Renal pelvis (tissue), 4 donors: Measurements from ENCODE around the gene TMEM141. TPM values are rescaled to one million over a fixed set of nuclear protein-coding genes. Genes with fewer than 3 reads are reported as not detected.
A peak's percentile ranks its signal among the peaks of the same experiment; 100 is the strongest.
"Not testable (repeated sequence)": the region's sequence is repeated elsewhere in the genome, so short reads cannot be mapped to it uniquely, and the experiment has no call there.

ENCODE experiments used
- DNase-seq: peaks from one replicate; pipeline ENCODE4 v3.0.0-alpha.2; 2013
- polyA plus RNA-seq, 3 donors: library from polyadenylated mRNA; unstranded; fragments of 120-200 nt; gene quantifications; one replicate each; pipeline ENCODE4 v1.2.1, GENCODE V29; 2013; ENCODE audit not compliant: insufficient read length in 3 of 3

TMEM141 gene
- polyA plus RNA-seq, 3 donors: 77.3 to 83.8 (median 78.0) TPM

DNA sequence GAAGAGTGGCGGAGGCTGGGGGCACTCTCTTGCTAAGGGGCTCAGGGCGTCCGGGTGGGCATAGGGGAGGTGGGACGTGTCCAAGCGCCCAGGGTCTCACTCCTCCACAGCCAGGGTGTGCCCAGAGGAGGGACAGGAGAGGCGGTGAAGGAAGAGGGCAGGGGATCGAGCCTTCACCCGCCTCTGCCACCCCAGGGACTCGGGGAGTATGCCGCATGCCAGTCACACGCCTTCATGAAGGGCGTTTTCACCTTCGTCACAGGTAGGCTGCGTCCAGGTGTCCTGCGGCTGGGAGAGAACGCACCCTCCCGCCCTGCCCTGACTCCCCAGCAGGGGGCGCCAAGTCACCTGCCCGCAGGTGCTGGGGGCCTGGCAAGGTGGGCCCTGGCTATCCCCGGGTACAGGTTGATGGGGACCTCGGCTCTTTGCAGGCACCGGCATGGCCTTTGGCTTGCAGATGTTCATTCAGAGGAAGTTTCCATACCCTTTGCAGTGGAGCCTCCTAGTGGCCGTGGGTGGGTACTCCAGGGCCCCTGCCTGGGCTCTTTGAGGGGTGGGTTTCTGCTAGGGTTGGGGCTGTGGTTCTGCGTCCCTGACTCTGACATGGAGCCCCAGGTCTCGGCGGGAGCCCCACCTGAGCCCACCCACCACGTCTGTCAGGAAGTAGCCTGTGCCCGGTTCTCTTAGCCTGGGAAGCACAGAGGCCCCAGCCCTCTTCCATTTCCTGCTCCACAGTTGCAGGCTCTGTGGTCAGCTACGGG is 552 bp downstream of the TMEM141 start:
- no peak for DNase-seq

DNA sequence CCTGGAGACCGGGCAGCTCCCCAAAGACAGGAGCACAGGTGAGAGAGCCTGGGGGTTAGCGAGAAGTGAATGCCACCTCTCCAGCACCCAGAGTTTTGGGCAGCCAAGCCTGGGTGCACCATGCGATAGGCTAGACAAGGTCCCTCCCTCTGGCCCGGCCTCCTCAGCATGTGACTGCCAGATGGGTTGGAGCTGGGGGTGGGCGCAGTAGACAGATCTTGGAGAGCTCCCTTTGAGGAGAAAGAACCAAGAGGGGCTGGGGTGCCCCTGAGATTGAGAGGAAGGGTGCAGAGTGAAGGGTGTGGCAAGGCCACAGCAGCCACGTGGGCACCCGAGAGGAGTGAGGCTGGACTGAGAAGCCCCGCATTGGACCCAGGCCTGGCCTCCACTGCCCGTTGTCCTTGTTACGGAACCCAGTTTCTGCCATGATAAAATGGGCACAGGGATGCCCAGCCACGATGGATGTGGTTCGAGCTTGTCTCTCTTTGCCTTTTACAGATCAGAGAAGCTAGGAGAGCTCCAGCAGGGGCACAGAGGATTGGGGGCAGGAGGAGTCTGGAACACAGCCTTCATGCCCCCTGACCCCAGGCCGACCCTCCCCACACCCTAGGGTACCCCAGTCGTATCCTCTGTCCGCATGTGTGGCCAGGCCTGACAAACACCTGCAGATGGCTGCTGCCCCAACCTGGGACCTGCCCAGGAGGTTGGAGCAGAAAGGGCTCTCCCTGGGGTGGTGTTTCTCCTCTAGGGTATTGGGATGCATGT is 1.4 kb downstream of the TMEM141 start:
- no peak for DNase-seq

- DNase-seq: no peak
Observed at GRCh38 chr9:136793086-136793946, 2.2 kb downstream of the TMEM141 start.

DNA sequence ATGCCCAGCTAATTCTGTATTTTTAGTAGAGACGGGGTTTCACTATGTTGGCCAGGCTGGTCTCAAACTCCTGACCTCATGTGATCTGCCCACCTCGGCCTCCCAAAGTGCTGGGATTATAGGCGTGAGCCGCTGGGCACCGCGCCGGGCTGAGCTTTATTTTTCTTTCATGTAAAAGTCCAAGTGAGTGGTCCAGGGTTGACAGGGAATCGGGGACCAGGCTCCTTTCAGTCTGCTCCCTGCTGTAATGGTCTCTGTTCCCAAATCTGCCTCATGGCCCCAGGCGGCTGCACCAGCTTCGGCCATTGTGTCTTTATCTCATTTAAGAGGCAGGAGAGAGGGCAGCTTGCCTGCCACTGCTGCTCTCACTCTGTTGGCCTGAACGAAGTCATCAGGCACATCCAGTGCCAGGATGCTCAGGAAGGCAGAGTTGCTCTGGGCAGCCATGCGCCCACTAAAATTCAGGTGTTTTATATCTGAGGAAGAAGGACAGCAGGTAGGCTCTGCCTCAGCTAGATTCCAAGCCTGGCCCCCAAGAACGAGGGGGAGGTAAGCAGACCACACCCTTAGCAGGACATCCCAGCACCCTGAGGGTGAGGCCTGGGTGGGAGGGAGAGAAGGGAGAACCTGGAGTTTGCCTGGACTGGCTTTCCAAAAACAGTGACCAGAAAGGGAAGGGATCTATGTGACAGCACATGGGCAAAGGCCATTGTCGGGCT is 3.3 kb downstream of the TMEM141 start:
- no peak for DNase-seq

DNA sequence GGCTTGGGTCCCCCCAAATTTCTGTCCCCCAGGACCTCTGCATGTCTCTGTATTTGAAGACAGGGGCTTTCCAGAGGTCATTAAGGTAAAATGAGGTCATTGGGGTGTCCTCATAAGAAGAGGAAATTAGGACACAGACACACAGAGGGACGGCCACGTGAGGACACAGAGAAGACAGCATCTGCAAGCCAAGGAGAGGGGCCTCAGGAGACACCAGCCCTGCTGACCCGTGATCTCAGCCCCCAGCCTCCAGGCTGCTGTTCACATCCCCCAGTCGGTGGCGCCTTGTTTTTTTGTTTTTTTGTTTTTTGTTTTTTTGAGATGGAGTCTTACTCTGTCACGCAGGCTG is 3.8 kb downstream of the TMEM141 start:
- no peak for DNase-seq

DNA sequence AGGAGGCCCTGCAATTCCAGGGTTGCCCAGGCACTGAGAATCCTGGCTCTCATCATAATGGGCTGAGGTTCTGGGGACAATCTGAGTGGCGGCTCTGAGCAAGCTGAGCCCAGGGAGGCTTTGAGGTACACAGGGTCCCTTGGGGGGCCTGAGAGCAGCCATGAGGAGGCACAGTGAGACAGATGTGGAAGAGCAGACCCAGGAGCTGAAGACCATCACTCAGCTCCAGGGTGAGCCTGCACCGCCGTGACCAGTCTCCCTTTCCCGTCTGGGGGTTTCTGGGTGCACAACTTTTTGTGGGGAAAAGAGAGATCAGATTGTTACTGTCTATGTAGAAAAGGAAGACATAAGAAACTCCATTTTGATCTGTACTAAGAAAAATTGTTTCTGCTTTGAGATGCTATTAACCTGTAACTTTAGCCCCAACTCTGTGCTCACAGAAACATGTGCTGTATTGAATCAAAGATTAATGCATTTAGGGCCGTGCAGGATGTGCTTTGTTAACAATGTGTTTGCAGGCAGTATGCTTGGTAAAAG is 5.2 kb downstream of the TMEM141 start, which contains the start of gene CCDC183:
Gene CCDC183, plus strand, starts transcription at position 101 of the 537 bp plus-strand sequence. Its CDS starts 60 bp downstream, at position 161.
- no peak for DNase-seq

DNA sequence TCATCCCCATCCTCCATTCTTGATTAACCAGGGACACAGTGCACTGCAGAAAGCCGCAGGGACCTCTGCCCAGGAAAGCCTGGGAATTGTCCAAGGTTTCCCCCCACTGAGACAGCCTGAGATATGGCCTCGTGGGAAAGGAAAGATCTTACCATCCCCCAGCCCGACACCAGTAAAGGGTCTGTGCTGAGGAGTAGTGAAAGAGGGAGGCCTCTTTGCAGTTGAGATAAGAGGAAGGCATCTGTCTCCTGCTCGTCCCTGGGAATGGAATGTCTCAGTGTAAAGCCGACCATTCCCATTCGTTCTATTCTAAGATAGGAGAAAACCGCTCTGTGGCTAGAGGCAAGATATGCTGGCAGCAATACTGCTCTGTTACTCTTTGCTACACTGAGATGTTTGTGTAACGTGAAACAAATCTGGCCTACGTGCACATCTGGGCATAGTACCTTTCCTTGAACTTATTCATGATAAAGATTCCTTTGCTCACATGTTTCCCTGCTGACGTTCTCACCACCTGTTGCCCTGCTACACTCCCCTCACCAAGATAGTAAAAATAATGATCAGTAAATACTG is 5.7 kb downstream of the TMEM141 start:
- DNase-seq: not testable (repeated sequence)

DNA sequence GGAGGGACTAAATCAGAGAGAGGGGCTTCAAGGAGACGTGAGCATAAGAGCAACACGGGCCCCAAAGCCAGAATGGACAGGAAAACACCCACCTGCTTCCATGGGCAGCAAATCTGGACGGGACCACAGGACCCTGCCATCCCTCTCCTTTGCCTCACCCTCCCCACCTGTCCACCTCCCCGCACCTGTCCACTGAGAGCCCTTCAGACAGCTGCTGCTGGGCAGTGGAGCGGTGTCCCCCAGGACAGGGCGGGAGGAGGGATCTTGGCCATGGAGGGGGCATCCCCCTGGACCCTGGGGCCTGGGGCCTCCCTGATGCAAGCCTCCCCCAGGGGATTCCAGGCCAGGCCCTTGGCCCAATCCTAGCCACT is 7.5 kb downstream of the TMEM141 start:
- DNase-seq: no peak

DNA sequence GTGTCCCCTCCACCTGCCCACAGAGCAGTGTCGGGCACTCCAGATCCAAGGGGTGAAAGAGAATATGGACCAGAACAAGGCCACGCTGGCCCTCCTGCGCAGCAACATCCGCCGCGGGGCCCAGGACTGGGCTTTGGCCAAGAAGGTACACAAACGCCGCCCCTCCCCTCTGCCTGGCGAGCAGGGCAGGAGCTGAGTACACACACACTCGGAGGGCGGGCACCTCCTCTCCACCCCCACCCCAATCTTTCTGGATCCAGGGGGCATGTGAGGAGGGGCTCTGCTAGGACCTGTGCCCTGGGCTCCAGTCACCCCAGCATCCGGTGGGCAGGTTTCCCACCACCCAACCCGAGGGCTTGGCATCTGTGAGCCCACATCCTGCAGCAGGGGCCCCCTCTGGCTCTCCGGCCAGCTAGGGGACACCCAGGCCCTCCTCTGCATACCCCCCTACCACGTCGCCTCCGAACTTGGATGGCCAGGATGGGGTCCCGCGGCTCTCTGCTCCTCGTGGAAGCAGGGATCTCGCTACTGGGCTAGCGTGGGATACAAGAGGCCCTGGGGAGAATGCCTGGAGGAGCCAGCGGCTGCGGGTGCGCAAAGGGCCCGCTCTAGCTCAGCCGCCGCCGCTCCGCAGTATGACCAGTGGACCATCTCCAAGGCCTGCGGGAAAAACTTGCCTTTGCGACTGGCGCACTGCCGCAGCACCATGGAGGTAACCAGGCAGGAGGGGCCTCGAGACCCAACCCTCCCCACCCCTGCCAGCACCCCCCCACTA is 8.1 kb downstream of the TMEM141 start:
- no peak for DNase-seq

DNA sequence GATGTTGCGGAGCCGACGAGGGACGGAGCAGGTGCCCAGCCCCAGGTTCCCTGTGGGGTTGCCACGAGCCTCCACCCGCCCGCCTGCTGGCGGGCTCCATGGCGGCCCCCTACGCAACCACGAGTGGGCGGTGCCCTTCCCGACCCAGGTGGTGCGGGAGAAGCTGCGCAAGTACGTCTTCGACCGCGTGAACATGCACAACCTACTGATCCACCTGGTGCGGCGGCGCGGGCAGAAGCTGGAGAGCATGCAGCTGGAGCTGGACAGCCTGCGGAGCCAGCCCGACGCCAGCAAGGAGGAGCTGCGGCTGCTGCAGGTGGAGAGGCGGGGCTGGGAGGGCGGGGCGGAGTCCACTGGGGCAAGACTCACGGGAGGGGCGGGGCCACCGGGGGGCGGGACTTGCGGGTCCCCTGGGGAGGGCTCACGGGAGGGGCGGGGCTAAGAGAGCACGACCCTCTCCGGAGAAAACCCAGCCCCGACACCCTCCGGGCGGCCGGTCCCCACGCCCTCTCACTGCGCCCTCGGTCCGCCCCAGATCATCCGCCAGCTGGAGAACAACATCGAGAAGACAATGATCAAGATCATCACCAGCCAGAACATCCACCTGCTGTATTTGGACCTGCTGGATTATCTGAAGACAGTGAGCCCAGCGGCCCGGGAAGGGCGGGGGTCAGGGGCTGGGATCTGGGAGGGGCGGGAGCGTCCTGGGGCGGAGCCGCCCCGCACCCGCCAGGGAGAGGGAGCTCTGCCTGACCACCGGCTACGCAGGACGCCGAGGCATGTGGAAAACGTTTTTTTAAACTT is 8.9 kb downstream of the TMEM141 start:
- peak; percentile 88 for DNase-seq

DNA sequence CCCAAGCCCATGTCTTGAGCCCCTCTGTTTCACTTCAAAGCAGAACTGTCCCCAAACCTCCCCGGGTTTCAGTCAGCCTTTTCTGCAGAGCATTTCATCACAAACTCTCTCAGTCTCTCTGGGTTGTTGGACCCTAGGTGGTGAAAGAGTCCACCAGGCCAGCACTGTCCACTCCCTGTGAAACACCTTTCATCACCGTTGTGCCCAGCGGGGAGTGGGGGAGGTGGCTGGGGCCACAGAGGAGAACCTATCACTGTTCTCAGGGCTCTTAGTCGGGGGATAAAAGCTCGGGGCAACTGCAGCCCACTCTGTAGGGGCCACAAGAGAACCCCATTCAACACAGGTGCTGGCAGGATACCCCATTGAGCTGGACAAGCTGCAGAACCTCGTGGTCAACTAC is 11.2 kb downstream of the TMEM141 start:
- DNase-seq: no peak

- DNase-seq: not testable (repeated sequence)
Observed at GRCh38 chr9:136803009-136803550, 11.9 kb downstream of the TMEM141 start.

DNA sequence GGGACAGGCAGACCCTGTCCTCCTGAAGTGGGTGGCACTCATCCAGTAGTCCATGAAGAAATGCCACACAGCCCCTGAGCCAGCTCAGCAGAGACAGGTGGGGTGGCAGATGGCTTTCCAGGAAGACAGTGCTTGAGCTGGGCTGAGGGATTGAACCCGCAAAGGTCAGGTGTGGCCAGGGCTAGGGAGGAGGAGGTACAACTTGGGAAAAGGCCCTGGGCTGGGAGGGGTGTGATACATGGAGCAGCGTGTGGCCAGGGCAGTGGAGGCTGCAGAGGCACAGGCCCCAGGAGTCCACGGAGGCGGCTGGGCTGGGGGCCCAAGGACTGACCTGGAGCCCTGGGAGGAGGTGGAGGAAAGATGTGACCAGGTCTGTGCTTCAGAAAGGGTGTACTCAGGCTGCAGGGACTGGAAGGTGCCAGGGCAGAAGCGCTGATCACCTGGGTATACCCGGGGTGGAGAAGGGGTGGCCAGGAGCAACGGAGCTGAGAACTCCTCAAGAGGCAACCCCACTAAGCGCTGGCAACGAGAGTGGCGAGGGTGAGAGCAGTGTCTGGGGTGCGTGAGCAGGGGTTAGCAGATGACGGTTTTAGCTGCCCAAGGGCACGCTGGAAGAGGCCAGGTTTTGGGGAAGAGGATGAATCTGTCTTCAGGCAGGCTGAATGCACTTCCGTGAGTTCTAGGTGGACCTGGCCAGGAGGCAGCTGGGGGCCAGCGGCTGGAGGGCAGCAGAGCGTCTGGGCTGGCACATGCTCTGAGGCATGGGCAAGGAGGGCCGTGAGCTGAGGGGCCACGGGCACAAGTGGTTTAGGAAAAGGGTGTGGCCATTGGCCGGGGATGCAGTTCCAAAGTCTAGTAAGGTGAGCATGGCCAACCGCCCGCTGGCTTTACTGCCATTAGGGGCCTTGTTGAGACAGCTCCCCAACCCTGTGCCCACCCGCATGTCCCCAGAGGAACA is 12.7 kb downstream of the TMEM141 start:
- DNase-seq: no peak

GRCh38 chr9:136804509-136805206 is 13.5 kb downstream of the TMEM141 start:
- DNase-seq: no peak

DNA sequence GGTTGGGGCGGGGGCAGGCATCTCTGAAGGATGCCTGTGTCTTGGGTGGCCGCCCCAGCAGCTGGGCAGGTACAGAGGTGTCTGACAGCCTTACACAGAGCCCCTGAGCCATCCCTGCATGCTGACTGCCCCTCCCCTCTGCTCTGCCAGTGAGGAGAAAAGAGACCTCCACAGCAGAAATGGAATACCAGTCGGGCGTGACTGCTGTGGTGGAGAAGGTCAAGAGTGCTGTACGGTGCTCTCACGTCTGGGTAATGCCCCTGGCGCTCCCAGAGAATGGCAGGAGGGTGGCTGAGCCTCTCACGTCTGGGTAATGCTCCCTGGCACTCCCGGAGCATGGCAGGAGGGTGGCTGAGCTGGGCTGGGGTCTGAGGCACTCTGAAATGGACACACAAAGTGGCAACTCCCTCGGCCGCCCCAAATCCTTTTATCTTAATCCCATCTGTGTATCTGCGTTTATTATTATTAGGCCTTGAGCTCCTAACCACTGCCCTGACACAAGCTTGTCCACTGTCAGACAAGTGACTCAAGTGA is 14.1 kb downstream of the TMEM141 start:
- no peak for DNase-seq

DNA sequence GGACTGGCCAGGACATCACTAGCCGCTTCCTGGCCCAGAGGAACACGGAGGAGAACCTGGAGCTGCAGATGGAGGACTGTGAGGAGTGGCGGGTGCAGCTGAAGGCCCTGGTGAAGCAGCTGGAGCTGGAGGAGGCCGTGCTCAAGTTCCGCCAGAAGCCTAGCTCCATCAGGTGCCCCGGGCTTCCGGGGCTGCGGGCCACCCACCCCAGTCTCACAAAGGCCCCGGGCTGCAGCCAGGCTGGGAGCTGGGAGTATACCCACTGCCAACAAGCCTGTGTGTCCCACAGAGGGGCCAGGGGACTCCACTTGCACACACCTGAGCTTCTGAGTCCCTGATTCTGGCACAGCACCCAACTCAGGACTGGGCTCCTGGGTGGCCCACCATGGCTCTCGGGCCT is 14.9 kb downstream of the TMEM141 start:
- DNase-seq: no peak

DNA sequence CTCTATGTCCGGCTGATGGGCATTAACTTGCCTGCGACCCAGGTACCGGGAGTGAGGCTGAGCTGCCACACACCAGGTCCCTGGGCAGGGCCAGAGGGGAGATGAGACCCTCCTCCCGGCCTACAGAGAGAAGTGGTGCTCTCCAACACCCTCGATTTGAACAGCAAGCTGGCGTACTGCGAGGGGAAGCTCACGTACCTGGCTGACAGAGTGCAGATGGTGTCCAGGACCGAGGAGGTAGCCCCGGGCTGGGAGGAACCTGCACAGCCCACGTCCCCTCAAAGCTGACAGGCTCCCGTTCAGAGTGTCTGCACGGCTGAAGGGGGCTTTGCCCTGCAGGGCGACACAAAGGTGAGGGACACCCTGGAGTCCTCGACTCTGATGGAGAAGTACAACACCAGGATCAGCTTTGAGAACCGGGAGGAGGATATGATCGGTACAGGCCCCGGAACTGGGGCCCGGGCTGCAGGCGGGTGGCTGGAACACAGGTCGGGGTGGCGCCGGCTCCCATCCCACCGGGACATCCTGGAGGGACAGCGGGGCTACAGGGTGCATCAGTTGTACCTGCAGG is 15.6 kb downstream of the TMEM141 start:
- DNase-seq: no peak
